ENCODE results near the gene SLC12A4.

DNA sequence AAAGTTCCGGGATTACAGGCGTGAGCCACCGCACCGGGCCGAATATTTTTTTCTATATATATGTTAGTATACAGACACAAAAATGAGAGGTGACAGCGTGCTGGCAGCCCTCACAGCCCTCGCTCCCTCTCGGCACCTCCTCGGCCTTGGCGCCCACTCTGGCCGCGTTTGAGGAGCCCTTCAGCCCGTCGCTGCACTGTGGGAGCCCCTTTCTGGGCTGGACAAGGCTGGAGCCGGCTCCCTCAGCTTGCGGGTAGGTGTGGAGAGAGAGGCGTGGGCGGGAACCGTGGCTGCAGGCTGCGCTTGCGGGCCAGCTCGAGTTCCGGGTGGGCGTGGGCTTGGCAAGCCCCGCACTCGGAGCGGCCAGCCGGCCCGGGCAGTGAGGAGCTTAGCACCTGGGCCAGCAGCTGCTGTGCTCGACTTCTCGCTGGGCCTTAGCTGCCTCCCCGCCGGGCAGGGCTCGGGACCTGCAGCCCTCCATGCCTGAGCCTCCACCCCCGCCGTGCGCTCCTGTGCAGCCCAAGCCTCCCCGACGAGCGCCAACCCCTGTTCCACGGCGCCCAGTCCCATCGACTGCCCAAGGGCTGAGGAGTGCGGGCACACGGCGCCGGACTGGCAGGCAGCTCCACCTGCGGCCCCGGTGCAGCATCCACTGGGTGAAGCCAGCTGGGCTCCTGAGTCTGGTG, 13.7 kb upstream of the SLC12A4 start:
- TF ChIP-seq POLR2A (IDR thresholded peaks at IDR 0.05; ENCODE audit: low read depth) (no peak), POLR2AphosphoS5 (IDR thresholded peaks at IDR 0.05) (no peak), EP300 (IDR thresholded peaks at IDR 0.05) (no peak)
- TF ChIP-seq, protein P1, sequence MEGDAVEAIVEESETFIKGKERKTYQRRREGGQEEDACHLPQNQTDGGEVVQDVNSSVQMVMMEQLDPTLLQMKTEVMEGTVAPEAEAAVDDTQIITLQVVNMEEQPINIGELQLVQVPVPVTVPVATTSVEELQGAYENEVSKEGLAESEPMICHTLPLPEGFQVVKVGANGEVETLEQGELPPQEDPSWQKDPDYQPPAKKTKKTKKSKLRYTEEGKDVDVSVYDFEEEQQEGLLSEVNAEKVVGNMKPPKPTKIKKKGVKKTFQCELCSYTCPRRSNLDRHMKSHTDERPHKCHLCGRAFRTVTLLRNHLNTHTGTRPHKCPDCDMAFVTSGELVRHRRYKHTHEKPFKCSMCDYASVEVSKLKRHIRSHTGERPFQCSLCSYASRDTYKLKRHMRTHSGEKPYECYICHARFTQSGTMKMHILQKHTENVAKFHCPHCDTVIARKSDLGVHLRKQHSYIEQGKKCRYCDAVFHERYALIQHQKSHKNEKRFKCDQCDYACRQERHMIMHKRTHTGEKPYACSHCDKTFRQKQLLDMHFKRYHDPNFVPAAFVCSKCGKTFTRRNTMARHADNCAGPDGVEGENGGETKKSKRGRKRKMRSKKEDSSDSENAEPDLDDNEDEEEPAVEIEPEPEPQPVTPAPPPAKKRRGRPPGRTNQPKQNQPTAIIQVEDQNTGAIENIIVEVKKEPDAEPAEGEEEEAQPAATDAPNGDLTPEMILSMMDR (IDR thresholded peaks at IDR 0.05): no peak
